Stomach (tissue), 4 donors: ENCODE data around the gene ZDHHC1.

Experiments used
- EP300 ChIP-seq: sonication (generic); formaldehyde crosslinking; IDR thresholded peaks from one replicate; pipeline ENCODE4 v1.6.1; 2017; ENCODE audit warnings: antibody characterized with exemption
- POLR2A ChIP-seq, 4 donors: fragments of 450-650 bp; IDR thresholded peaks; one replicate each; pipeline ENCODE4 v1.6.1; 2016; ENCODE audit warnings: antibody characterized with exemption in 4 of 4, control low read depth in 2 of 4, mild to moderate bottlenecking in 1 of 4, moderate library complexity in 1 of 4
- TF ChIP-seq, protein P1 (sequence below), 7 experiments: fragments of 450-650 bp in 4 of 7; fragments of 200-600 bp in 3 of 7; sonication (generic) in 3 of 7; IDR thresholded peaks; one replicate each; pipeline ENCODE4 v1.5.1; 2016 to 2019; ENCODE audit warnings: antibody characterized with exemption in 7 of 7, control low read depth in 2 of 7, mild to moderate bottlenecking in 1 of 7

DNA sequence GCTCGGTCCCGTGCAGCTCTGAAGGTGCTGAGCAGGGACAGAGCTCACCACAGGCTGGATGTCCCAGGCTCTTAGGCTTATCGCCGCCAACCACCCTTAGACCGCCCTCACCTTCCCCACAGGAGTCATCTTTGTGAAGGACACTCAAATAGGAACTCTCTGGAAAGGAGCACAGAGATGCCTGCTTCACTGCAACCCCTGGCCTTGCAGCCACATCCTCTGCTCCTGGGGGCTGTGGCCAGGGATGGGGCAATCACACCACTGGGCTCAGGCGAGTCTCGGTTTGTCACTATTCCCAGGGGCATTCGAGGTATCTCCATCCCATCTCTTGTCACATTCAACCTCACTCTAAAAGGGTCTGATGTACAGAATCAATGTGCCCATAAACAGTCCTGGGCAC is 10.9 kb downstream of the ZDHHC1 start:
- TF ChIP-seq, protein P1, sequence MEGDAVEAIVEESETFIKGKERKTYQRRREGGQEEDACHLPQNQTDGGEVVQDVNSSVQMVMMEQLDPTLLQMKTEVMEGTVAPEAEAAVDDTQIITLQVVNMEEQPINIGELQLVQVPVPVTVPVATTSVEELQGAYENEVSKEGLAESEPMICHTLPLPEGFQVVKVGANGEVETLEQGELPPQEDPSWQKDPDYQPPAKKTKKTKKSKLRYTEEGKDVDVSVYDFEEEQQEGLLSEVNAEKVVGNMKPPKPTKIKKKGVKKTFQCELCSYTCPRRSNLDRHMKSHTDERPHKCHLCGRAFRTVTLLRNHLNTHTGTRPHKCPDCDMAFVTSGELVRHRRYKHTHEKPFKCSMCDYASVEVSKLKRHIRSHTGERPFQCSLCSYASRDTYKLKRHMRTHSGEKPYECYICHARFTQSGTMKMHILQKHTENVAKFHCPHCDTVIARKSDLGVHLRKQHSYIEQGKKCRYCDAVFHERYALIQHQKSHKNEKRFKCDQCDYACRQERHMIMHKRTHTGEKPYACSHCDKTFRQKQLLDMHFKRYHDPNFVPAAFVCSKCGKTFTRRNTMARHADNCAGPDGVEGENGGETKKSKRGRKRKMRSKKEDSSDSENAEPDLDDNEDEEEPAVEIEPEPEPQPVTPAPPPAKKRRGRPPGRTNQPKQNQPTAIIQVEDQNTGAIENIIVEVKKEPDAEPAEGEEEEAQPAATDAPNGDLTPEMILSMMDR (IDR thresholded peaks at IDR 0.05): no peak
- TF ChIP-seq POLR2A (IDR thresholded peaks at IDR 0.05) (no peak), EP300 (no peak)
